Epithelial cell of proximal tubule (primary cell): Measurements from ENCODE around the gene CHCHD10. TPM values are rescaled to one million over a fixed set of nuclear protein-coding genes. Genes with fewer than 3 reads are reported as not detected.

Experiments
- DNase-seq: peaks from one replicate; pipeline ENCODE4 v3.0.0-alpha.2; 2011; ENCODE audit warnings: low read depth
- H3K4me3 ChIP-seq: 2 replicates; pipeline ENCODE4 v1.5.1; 2011; ENCODE audit warnings: low read depth, mild to moderate bottlenecking, low read length
- total RNA-seq: library from RNA; depleted of rRNA; stranded (reverse); fragments of >200 nt; gene quantifications from 2 replicates; pipeline ENCODE4 v1.2.3, GENCODE V29; 2015
- TF ChIP-seq, protein P1 (sequence below): conservative IDR thresholded peaks from 2 replicates; pipeline ENCODE4 v1.5.1; 2012; ENCODE audit warnings: low read depth, mild to moderate bottlenecking, low read length

Gene CHCHD10
- total RNA-seq, 1 donor from 2014 or later = 37.1 TPM

GRCh38 chr22:23793326-23793725 is 25.6 kb upstream of the CHCHD10 start:
- TF ChIP-seq, protein P1, sequence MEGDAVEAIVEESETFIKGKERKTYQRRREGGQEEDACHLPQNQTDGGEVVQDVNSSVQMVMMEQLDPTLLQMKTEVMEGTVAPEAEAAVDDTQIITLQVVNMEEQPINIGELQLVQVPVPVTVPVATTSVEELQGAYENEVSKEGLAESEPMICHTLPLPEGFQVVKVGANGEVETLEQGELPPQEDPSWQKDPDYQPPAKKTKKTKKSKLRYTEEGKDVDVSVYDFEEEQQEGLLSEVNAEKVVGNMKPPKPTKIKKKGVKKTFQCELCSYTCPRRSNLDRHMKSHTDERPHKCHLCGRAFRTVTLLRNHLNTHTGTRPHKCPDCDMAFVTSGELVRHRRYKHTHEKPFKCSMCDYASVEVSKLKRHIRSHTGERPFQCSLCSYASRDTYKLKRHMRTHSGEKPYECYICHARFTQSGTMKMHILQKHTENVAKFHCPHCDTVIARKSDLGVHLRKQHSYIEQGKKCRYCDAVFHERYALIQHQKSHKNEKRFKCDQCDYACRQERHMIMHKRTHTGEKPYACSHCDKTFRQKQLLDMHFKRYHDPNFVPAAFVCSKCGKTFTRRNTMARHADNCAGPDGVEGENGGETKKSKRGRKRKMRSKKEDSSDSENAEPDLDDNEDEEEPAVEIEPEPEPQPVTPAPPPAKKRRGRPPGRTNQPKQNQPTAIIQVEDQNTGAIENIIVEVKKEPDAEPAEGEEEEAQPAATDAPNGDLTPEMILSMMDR = no peak
- no peak overlapping the region for H3K4me3 ChIP-seq

GRCh38 chr22:23791738-23792645 is 24.2 kb upstream of the CHCHD10 start:
- DNase-seq = no peak
- TF ChIP-seq, protein P1 = no peak
- no peak overlapping the region for H3K4me3 ChIP-seq

More at GRCh38 chr22:23793326-23793725, 25.6 kb upstream of the CHCHD10 start:
- no peak for DNase-seq

GRCh38 chr22:23790819-23791737 is 23.3 kb upstream of the CHCHD10 start:
- TF ChIP-seq, protein P1 = no peak
- no peak overlapping the region for H3K4me3 ChIP-seq
- no peak for DNase-seq

GRCh38 chr22:23789638-23790037 is 21.9 kb upstream of the CHCHD10 start:
- H3K4me3 ChIP-seq = no peak overlapping the region
- DNase-seq = no peak
- TF ChIP-seq, protein P1 = peak; percentile 39

DNA sequence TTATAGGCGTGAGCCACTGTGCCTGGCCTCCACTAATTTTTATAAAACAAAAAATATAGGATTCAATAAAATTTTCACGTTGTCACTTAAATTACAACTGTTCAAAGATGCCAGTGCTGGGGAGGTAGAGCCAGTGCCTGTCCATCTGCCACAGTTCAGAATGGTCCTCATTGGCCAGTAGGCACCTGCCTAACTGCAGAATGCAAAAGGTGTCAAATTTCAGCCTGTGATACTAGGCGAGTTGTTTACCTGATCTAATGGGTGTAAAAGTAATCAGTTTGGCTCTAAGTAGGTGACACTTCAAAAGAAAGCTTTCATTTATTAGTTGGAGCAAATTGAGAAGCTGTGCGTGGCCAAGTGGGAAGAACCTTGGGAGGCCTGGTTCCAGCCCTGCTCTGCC is 21.3 kb upstream of the CHCHD10 start:
- H3K4me3 ChIP-seq = no peak overlapping the region
- no peak for DNase-seq
- TF ChIP-seq, protein P1 = no peak

DNA sequence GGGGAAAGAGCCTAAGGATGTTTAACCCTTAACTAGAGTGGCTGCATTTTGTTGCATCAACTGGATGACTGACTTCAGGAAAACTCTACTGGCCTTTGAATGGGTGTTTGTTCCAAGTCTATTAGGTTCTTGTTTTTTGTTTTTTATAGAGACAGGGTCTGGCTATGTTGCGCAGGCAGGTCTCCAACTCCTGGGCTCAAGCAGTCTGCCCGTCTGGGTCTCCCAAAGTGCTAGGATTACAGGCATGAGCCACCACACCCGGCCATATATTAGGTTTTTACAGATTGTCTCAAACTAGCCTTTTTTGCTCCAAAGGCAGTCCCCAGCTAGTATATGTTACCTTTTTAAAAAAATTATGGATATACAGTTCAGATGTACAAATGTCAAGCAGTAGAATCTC is 20.1 kb upstream of the CHCHD10 start:
- no peak for DNase-seq
- TF ChIP-seq, protein P1 = no peak

More for the DNA sequence above, 20.1 kb upstream of the CHCHD10 start:
- H3K4me3 ChIP-seq = peak overlapping the region; percentile 93
